KMS-11 (cell line): ENCODE measurements around the gene ADAMTS17.

Source experiments
- H2AFZ ChIP-seq: fragments of 200-600 bp; sonication (generic); 2 replicates; pipeline ENCODE4 v1.6.1; 2016; ENCODE audit warnings: antibody characterized with exemption, mixed run types, low read depth
- H3K27ac ChIP-seq: fragments of 200-600 bp; sonication (generic); 2 replicates; pipeline ENCODE4 v1.6.1; 2016; ENCODE audit warnings: mild to moderate bottlenecking, mixed run types
- H3K27me3 ChIP-seq: fragments of 200-600 bp; sonication (generic); 2 replicates; pipeline ENCODE4 v1.6.1; 2017; ENCODE audit warnings: mild to moderate bottlenecking, low read depth, mixed run types, moderate library complexity; ENCODE audit not compliant: insufficient read depth
- H3K36me3 ChIP-seq: fragments of 200-600 bp; sonication (generic); 2 replicates; pipeline ENCODE4 v1.6.1; 2017; ENCODE audit warnings: mild to moderate bottlenecking, mixed run types; ENCODE audit not compliant: insufficient read depth
- H3K4me1 ChIP-seq: fragments of 200-600 bp; sonication (generic); 2 replicates; pipeline ENCODE4 v1.6.1; 2016; ENCODE audit warnings: mild to moderate bottlenecking, low read depth, mixed run types; ENCODE audit not compliant: poor library complexity, severe bottlenecking
- H3K4me2 ChIP-seq: fragments of 200-600 bp; sonication (generic); 2 replicates; pipeline ENCODE4 v1.7.0; 2016; ENCODE audit warnings: mild to moderate bottlenecking, mixed run types
- H3K4me3 ChIP-seq: fragments of 200-600 bp; sonication (generic); IDR thresholded peaks from 2 replicates; pipeline ENCODE4 v1.6.1; 2017; ENCODE audit warnings: low read depth, low read length, mixed read lengths; ENCODE audit not compliant: insufficient read depth
- H3K79me2 ChIP-seq: fragments of 200-600 bp; sonication (generic); 2 replicates; pipeline ENCODE4 v1.6.1; 2016; ENCODE audit warnings: low read depth, mixed run types; ENCODE audit not compliant: insufficient read depth
- H3K9ac ChIP-seq: fragments of 200-600 bp; sonication (generic); 2 replicates; pipeline ENCODE4 v1.6.1; 2016; ENCODE audit warnings: mild to moderate bottlenecking, mixed run types
- H4K20me1 ChIP-seq: fragments of 200-600 bp; sonication (generic); 2 replicates; pipeline ENCODE4 v1.6.1; 2016; ENCODE audit warnings: mild to moderate bottlenecking, mixed run types; ENCODE audit not compliant: insufficient read depth
- CTCF ChIP-seq: fragments of 200-600 bp; sonication (generic); conservative IDR thresholded peaks from 2 replicates; pipeline ENCODE4 v1.6.1; 2017; ENCODE audit warnings: low read depth, mild to moderate bottlenecking, antibody characterized with exemption, low read length, moderate library complexity, mixed read lengths

Gene ADAMTS17

GRCh38 chr15:100131321-100132224 lies 210.2 kb downstream of the ADAMTS17 start:
- Histone ChIP-seq H3K4me2 (no peak overlapping the region), H3K9ac (no peak overlapping the region), H3K27ac (no peak overlapping the region), H3K4me3 (no peak overlapping the region), H3K27me3 (no peaks in the 10 kb centered on the region), H3K79me2 (no peaks in the 10 kb centered on the region), H4K20me1 (no peaks in the 10 kb centered on the region), H2AFZ (no peak overlapping the region), H3K4me1 (no peaks in the 10 kb centered on the region), H3K36me3 (no peaks in the 10 kb centered on the region)
- TF ChIP-seq CTCF, result no peak

GRCh38 chr15:100129677-100130076 lies 212.1 kb downstream of the ADAMTS17 start:
- Histone ChIP-seq H3K79me2 (no peaks in the 10 kb centered on the region), H3K27me3 (no peaks in the 10 kb centered on the region), H3K4me1 (no peaks in the 10 kb centered on the region), H2AFZ (no peak overlapping the region), H3K27ac (no peak overlapping the region), H3K9ac (no peak overlapping the region), H3K4me3 (no peak overlapping the region), H3K36me3 (no peaks in the 10 kb centered on the region), H3K4me2 (no peak overlapping the region), H4K20me1 (no peaks in the 10 kb centered on the region)
- no peak for TF ChIP-seq CTCF

DNA sequence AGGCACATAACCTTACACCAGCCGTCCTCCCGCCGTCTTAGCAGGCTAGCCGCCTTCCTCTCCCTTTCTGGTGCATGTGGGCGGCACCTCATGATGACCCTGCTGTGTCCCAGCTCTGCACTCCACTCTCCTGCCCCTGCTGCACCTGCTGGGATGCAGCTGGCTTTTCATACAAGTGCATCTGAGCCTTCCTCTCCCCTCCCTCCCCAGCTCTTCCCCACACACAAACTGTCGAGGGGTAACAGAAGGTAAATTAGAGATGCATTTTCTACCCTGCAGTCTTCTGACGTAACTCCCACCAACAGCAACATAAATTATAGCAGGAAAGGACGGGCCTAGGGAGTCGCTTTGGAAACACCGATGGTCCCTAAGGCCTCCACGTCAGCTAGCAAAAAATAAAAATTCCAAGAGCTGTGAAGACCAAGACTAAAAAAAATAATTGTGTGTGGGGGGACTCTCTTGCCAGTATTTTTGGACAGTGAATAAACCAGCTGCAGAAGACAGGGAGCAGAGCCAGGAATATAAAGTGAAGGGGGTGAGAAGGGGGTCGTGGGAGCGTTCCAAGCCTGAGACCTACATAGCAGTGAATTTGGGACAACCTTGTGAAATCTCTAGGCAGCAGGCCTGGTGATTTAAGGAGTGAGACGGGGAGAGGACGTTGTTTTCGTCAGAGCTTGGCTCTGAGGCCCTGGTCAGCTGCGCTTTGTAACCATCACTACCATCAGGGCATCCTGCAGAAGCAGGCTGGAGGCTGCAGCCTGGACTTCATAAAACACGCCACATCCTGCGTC lies 216.2 kb downstream of the ADAMTS17 start:
- Histone ChIP-seq H3K79me2 (no peaks in the 10 kb centered on the region), H3K4me2 (no peak overlapping the region), H3K27me3 (no peaks in the 10 kb centered on the region), H3K4me1 (peaks cover 2% of the 10 kb centered on the region), H4K20me1 (no peaks in the 10 kb centered on the region), H3K4me3 (no peak overlapping the region), H3K27ac (no peak overlapping the region), H2AFZ (no peak overlapping the region), H3K36me3 (no peaks in the 10 kb centered on the region), H3K9ac (no peak overlapping the region)
- TF ChIP-seq CTCF, result no peak

DNA sequence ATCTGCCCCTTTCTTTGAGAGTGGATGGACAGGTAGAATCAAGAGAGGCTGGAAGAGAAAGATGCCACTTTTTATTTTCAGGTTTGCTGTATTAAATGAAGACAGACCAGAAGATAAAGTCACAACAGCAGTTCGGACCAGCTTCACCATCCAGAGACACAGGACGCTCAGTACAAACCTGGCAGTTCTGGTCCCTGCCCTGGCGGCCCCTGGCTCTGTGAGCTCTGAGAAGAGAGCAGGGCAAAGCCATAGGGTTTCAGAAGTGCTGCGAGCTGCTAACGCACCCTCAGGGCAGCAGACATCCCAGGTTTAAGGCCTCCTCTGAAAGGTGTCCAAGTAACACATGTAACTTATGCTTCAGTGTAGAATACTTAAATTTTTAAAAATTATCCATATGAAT lies 216.8 kb downstream of the ADAMTS17 start:
- no peaks in the 10 kb centered on the region for H3K36me3 ChIP-seq
- H3K4me2 ChIP-seq, result no peak overlapping the region
- H3K4me3 ChIP-seq, result no peak overlapping the region
- no peaks in the 10 kb centered on the region for H4K20me1 ChIP-seq
- H3K27me3 ChIP-seq, result no peaks in the 10 kb centered on the region
- H3K27ac ChIP-seq, result no peak overlapping the region
- H3K79me2 ChIP-seq, result no peaks in the 10 kb centered on the region
- H3K9ac ChIP-seq, result no peak overlapping the region
- H3K4me1 ChIP-seq, result peaks cover 4% of the 10 kb centered on the region
- TF ChIP-seq CTCF, result no peak
- no peak overlapping the region for H2AFZ ChIP-seq
